Measurements from ENCODE around the gene EFCAB6.

EFCAB6 gene

DNA sequence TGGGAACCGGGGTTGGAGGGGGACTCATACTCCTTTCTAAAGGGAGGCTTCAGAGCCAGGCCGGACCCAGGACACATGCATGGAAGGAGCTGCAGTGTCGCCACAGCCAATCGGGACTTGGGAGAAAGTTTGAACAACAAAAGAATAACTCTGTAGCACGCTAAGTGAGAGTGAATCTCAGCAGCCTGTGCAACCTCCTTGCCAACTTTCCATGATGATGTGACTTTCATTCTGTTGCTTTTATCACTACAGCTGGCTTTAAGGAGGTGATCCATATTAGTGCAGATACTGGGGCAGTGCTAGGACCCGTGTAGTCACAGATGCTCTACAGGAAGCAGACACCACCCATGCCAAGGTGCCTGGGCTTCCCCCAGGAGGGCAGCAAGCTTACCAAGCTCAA, 243.0 kb downstream of the EFCAB6 start:
- no peak for DNase-seq

DNA sequence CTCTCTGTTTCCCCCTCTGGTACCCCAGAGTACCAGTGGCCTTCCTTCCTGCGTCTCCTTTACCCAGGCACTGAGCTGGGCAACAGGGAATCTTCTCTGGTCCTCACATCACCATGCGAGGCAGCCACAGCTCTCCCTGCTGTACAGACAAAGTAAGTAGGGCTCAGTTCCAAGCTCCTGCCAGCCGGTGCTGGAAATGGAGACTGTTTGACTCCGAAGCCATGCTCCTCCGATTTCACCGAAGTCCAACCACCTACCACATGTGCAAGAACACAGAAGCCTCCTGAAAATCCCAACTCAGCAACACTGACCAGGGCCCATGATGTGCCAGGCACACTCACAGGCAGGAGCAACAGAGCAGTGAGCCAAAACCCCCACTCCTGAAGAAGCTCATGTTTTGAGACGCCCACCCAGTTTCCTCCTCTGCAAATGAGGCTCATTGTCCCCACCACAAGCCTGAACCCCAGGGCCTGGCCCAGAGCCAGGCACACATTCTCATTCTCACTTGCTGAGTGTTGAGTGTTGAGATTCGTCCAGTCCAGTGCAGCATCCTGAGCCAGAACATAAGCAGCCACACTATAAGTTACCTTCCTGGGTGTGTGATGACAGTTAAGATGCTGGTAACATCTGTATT, 244.3 kb downstream of the EFCAB6 start:
- no peak for DNase-seq

DNA sequence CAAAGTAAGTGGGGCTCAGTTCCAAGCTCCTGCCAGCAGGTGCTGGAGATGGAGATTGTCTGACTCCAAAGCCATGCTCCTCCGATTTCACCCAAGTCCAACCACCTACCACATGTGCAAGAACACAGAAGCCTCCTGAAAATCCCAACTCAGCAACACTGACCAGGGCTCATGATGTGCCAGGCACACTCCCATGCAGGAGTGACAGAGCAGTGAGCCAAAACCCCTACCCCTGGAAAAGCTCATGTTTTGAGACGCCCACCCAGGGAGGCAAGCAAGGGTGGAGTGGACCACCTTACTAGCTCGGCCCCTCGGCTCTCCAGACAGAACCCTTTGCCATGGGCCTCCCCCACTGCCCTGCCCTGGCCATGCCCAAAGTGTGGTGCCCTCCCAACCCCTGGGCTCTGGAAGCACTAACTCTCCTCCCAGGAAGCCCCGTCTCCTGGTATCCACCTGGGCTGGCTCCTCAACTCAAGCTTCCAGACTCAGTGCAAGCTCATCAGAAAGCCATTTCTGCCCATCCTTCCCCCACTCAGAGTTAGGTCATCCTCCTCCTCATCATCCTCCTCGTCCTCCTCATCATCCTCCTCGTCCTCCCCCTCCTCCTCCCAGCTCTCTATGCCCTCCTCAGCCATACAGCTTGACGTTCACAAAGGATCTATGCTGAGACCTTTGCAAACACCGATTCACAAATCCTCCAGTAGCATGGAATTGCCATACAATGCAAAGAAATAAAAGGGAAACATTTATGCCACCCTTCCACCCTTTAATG, 245.4 kb downstream of the EFCAB6 start:
- DNase-seq: no peak

DNA sequence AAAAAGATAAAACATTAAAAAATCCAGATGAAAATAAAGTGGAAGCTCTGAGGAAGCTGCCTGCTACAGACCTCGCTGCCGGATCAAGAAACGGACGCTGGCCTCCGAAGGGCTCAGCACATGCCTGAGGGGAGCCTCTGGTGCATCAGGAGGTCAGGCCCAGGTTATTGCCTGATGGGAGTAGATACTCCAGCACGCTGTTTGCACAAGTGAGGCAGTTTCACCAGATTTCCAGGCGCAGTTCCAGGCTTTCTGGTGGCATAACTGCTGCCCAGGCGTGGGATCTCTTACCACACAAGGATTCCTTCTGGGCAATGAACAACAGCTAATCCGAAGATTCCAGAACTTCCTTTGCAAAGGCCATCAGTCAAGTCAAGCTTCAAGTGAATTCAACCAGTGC, 246.1 kb downstream of the EFCAB6 start:
- no peak for DNase-seq

DNA sequence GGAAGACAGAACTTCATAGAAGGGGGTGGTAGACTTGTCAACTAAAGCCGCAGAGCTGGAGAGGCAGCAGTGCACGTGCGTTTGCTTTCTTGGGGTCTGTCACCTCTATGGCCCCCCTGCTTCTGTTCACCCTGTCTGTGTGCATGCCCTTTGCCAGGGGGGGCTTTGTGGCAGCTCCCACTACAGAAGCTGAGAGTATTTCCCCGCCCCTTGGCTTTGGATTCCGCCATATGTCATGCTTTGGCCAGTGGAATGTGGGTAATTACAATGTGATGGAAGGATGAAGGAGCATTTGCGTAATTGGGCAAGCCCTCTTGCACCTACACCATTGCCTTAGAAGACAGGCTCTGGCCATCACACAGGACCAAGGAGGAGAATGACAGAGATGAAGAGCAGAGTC, 247.2 kb downstream of the EFCAB6 start:
- no peak for DNase-seq

DNA sequence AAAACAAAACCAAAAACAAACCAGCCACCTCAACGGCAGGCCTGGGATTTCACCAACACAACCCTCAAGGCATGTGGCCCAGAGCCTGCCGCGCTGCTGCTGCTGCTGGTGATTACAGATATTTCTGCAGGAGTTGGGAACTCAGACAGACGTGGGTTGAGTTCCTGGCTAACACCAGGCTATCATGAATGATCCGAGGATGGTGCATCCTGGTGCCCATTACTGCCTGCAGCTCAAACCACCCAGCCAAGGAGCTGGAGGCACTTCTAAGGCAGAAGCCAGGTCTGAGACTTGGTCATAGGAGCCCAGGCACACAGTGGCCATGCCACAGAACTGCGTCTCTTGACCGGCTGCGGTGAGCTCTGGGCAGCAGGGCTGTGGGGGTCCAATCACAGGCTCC, 248.5 kb downstream of the EFCAB6 start:
- no peak for DNase-seq

DNA sequence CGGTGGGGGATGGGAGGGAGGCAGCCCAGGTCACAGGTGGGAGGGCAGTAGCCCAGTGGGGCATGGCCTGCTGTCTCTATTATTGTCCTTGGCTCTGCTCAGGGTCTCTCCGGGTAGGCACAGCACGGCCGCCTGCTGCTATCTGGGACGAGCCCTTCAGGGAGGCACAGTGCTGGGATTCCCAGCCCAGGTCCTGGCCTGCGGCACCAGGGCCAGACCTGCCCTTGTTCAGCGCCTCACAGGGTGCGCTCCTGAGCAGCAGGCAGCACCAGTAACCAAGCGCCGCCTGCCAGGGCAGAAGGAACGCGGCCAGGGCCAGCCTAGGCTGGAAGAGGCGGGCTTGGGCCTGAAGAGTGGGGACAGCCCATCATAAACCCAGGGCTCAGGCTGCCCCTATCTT, 249.3 kb downstream of the EFCAB6 start:
- DNase-seq: no peak

DNA sequence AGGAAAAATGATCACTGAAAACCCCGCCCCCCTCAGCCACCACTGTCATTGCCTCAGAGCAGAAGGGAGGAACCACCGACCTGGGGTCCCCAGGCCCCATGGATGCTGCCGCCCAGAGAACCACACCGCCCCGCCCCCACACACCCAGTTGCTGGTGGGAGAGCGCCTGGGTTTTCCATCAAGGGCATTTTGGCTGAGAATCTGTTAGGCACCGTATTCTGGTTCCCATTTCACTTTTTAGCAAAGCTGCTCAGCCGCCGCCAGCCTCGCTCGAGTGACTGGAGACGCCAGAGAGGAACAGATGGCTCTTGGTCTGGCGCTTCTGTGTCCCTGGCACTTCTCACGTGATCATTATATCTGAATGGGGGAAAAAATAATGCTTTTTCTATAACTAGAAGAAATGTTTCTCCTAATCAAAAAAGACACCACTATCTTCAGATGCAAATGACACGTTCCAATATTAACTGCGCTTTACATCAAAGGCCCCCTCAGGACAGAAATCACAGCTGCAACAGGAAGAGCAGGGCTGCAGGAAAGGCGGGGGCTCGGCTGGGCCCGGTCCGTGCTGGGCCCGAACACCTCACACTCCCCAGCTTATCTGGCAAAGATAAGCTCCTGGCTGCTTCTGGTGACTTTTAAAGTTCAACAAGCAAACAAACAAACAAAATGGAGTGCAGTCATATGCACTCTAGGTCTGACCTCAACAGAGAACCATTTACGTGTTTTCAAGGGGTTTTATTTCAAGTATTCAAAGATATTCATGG, 250.5 kb downstream of the EFCAB6 start:
- no peak for DNase-seq

DNA sequence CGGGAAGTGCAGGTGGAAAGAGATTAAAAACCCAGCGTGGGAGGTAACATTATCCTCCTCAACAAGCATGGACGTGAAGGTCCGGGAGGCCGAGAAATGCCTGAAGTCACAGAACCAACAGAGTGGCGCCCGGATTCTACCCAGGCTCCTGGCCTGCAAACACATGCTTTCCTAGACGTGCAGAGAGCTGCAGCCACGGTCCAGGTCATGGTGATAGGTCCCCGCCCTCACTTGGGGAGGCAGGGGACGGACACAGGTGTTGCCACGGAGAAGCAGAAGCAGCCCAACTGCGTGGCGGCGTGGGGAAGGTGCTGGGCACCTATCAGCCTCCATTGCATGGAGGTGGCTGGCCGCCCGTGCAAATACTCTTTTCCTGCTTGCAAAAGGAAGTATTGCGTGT, 251.5 kb downstream of the EFCAB6 start:
- DNase-seq: no peak

DNA sequence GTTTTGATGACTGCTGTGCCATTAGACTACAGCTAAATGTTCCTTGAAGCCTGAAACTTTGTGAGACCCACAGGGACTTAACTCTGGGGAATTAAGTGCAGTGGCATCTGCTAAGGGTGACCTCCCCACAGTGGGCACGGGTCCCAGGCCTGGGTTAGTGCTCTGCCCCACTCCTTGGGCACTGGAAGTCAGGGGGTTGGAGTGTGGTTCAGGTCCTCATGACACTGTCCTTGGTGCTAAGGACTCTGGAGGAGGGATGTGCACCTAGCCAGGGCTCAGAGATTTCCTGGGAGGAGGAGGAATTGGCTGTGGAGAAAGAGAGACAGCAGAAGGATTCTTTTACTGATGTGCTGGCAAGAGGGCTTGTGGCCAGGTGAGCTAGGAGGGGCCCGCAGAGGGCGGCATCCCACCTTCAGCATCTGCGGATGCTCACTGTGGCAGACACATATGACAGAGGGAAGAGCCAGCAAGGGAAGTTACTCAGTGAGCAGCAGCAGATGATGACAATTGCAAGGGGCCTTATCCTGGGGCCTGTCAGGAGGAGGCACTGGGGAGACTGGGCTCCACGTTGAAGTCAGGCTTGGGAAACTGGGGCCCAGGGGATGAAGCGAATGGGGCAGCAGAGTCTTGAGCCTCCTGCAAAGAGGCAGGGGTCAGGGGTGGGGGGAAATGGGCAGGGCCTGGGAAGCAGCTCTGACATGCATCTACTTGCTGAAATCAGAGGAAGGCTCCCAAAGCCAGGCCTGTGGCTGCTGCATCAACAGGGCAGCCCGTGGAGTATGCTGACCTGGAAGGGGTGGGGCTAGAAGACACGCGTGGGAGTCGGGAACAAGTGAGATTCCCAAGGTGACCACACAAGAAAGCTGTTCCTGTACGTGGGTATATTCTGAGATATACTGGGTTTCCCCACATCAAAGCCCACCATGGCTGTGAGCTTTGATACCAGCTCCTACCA, 256.3 kb downstream of the EFCAB6 start:
- no peak for DNase-seq

DNA sequence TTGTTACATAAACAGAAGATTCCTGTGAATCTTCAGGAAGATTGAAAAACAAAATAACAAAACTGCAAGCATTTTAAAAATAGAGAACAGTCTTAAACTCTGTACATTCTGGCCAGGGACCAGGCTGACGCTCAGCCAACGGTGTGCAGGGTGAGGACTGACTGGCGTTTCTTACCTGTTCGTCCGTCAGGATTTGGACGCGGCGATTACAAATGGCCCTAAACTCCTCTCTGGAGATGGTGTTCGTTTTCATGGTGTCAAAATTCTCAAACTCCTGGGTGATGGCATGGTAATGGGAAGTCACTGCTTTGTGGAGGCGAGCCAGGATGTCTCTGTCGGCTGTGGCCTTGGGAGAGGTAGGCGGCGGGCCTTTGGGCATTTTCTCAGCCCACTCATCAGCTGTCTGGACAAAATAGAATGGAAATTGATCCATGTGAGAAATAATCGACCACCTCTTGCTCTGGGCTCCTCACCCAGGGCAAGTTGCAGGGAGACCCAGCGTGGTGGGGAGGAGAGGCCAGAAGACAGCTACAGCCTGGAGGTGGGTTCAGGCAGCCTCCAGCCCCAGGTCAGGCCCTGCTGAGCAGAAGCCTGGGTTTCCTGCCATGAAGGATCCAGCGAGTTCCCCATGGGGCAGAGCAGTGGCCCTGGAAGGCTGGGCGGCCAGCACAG, 257.3 kb downstream of the EFCAB6 start:
- no peak for DNase-seq

DNA sequence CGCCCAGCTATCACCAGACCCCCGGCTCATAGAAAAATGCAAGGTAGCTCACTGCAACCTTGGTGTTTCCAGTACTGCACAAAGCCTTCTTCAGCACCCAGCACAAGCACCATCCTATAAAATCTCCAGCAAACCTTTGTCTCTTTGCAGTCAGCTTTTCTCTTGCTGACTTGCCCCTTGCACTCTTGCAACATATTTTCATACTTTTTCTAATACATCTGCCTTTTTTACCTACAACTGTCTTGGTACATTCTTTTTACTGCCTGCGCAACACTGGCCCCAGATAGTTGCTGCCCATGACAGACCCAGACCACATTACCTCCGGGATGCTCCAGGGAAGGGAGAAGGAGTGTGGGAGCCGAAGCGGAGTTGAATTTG, 257.9 kb downstream of the EFCAB6 start:
- no peak for DNase-seq

DNA sequence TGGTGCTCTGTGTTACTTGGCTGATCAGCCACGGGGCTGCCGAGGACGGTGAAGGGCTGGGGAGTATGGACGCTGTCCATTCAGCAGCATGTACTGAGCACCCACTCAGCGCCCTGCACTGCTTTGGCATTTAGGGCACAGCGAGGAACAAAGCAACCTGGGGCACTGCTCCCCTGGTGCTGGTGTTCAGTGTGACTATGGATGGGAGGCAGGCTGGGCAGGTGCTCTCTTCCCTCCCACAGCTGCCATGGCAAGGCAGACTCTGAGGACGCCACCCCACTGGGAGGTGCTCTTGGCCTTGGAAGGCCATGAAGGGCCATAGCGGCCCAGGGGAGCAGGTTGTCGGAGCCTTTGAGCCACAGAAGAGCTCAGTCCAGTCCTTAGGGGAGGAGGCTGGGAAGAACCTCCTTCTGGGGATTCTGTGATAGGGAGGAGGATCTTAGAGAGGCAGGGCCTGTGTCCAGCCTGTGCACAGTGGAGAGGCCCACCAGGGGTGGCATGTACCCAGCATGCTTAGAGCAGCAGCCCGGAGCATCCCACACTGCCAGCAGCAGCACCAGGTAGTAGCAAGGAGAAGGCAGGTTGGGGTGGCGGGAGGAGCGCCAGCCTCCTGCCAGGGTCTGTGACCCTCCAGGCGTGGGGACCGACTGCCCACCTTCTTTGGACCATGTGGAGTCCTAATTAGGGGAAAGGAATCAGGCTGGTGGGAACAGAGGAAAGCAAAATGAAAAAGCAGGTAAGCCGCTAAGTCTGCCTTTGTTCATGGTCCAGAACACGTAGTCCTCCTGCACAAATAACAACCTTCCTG, 258.4 kb downstream of the EFCAB6 start:
- no peak for DNase-seq

DNA sequence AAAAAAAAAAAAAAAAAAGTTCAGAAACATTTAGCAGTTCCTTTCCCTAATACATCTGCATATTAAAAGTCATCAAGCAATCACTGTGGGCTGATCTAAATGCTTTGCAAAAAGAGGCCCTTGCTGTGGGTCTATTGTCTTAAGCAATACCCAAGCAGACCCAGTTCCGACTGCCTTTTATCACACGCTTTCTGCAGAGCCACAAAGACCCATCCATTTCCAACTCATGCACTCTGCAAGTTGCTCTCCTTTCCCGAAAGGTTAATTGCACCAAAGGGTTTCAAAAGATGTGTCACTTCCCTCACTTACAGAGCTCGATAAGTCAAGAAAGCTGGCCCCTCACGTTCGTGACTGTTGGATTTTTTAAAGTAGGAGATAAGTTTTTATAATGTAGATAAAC, 261.4 kb downstream of the EFCAB6 start:
- DNase-seq: no peak

DNA sequence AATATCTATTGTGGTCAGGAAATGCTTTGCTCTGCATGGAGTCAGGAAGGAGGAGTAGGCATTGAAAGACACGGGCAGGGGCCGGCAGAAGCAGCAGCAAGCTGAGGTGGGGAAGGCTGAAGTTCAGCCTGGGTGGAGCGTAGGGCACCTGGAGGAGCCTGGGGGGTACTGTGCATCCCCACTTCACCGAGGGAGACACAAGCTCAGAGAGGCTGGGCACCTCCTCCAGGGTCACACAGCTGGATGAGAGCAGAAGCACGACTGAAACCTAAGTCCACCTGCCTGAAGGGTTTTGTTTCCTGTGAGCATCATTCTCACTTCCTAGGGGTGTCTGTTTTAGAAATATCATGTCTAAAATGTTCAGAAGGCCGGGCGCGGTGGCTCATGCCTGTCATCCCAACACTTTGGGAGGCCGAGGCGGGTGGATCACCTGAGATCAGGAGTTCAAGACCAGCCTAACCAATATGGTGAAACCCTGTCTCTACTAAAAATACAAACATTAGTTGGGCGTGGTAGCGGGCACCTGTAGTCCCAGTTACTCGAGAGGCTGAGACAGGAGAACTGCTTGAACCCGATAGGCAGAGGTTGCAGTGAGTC, 262.0 kb downstream of the EFCAB6 start:
- no peak for DNase-seq

DNA sequence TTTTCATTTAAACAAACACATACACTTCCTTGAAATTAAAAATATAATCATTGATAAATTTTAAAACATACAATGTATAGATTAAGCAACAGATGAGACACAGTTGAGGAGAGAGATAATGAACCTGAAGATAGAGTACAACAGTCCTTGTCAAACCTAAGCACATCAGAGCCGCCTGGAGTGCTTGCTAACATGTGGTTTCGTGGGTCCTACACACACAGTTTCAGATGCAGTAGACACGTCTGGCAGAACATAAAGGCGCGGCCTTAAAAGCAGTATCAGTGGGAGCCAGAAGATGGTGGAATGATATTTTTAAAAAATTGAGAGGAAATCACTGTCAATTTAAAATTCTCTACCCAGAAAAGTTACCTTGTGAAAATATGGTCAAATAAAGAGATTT, 265.9 kb downstream of the EFCAB6 start:
- DNase-seq: no peak

DNA sequence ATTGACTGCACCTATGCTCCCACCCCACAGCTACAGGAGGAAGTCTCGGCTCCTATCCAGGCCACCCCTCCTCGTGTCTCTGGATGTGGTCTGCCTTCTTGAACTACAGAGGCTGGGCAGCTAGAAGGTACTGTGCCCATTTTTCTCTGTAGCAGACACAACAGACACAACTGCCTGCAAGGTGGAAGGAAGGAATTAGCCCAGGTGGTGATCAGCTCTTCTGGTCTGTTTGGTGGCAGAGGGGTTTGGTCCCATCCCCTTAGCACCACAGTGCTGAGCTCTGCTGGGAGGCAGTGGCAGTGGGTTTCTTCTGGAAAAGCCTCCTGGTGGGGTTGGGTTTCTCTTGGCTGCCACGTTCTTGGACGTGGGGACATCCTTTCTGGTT, 267.8 kb downstream of the EFCAB6 start:
- DNase-seq: no peak

DNA sequence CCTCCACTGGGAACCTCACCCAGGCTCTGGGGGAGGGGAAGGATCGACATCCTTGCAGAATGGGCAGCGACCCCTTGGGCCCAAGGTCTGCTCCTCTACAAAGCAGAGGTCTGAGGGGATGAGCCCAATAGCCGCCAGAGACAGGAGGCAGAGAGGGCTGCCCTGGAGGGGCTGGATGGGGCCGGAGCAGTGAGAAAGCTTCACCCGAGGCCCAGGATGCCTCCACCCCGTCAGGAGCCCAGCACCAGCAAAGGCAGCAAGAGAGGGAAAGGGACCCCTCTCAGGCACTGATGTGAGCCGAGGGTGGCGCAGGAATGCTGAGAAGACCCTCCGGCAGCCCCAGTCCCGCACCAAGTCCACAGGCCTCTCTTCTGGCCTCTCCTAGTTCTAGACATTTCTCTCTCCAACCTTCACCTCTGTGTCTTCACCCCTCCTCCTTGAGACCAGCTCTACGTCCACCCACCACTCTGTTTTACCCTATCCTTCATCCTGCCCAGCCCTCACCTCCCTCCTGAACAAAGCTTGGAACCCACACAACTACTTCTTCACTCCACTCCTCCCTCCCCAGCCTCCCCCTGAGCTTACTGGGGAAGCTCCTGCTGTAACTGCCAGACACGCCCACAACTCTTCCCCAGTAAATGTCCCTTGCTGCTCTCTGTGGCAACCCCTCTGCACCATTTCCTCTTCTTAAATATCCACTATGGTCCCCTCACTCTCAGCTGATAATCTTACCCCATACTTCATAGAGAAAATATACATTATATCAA, 268.4 kb downstream of the EFCAB6 start:
- DNase-seq: no peak

DNA sequence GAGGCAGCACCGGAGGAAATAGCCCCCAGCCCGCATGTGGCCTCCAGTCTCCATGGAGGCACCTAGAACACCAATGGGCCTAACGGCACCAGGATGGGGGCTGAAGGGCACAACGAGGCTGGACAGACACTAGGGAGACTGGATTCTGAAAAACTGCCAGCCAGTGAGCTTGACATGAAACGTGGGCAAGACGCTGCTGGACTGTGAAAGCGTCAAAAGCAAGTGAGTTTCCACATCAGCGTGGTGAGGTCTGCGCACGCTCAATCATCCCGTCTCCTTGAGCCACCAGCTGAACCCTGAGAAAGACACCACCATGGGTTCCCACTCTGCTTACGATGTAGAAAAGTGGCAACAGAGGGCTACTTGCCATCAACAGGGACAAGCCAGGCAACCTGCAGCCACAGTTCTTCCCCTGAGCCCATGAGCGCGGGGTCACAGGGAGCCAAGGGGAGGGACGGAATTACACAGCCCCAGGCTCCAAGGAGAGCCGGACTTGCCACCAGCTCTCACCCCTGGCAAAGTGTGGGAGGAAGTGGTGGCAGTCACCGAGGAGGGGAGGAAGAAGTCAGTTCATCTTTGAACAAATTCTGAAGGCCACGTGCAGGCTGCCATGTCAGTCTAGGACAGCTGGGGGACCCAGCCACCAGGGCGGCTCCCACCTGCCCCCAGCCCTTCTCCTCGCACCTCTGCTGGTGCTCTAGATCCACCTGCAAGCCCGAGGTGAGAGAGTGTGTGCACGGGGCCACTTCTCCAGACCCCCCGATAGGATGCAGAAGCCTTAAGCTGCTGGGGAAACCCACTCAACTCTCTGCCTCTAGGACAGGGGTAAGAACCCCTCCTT, 269.2 kb downstream of the EFCAB6 start:
- DNase-seq: no peak

Measured in OCI-M1 (cell line).